D721Med (cell line): Measurements from ENCODE around the gene ACSL6.

Experiments
- DNase-seq: peaks from one replicate; pipeline ENCODE4 v3.0.0; 2011; ENCODE audit warnings: low spot score; ENCODE audit not compliant: insufficient read length
- FAIRE-seq: peaks from 2 replicates; lab custom pipeline; 2011; peaks lifted over from hg19 to GRCh38; lab: Jason Lieb, UNC
- TF ChIP-seq, protein P1 (sequence below): IDR thresholded peaks from 2 replicates; pipeline ENCODE4 v1.5.1; 2012; ENCODE audit warnings: mild to moderate bottlenecking, control low read depth; ENCODE audit not compliant: insufficient read depth; ENCODE audit errors: missing control alignments

The ACSL6 gene

DNA sequence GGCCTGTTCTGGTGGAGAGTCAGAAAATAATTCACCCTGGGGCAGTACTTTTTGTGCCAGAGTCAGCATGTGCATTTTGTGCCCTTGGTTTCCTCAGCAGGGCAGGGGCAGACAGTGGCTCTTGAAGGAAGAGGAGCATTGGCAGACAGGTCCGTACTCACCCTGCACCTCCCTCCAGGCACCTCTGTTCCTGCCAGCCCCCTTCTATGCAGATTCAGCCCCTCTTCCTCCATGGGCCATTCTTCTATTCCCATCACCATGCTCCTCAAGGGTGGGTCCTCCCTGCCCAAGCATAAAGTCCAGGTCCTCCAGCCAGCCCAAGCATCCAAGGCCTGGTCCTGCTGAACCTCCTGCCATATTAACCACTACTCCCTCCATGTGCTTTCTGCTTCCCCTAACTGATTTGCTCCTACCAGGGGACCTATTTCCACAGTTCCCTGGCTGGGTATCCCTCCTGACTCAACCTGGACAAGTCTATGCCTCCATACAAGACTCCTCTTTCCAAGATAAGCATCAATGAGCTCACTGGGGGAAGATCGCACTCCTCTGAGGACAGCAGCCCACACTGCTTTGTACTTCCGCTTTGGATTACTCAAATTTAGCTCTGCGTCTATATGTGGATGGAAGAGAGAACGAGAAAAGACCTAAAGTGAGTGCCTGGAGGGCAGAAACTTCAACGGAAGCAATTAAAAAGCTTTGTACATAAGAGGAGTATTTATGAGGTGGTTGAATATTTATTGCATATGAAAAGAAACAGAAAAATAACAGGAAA lies 9.3 kb upstream of the ACSL6 start:
- DNase-seq (no peak), FAIRE-seq (no peak)
- TF ChIP-seq, protein P1, sequence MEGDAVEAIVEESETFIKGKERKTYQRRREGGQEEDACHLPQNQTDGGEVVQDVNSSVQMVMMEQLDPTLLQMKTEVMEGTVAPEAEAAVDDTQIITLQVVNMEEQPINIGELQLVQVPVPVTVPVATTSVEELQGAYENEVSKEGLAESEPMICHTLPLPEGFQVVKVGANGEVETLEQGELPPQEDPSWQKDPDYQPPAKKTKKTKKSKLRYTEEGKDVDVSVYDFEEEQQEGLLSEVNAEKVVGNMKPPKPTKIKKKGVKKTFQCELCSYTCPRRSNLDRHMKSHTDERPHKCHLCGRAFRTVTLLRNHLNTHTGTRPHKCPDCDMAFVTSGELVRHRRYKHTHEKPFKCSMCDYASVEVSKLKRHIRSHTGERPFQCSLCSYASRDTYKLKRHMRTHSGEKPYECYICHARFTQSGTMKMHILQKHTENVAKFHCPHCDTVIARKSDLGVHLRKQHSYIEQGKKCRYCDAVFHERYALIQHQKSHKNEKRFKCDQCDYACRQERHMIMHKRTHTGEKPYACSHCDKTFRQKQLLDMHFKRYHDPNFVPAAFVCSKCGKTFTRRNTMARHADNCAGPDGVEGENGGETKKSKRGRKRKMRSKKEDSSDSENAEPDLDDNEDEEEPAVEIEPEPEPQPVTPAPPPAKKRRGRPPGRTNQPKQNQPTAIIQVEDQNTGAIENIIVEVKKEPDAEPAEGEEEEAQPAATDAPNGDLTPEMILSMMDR = no peak

DNA sequence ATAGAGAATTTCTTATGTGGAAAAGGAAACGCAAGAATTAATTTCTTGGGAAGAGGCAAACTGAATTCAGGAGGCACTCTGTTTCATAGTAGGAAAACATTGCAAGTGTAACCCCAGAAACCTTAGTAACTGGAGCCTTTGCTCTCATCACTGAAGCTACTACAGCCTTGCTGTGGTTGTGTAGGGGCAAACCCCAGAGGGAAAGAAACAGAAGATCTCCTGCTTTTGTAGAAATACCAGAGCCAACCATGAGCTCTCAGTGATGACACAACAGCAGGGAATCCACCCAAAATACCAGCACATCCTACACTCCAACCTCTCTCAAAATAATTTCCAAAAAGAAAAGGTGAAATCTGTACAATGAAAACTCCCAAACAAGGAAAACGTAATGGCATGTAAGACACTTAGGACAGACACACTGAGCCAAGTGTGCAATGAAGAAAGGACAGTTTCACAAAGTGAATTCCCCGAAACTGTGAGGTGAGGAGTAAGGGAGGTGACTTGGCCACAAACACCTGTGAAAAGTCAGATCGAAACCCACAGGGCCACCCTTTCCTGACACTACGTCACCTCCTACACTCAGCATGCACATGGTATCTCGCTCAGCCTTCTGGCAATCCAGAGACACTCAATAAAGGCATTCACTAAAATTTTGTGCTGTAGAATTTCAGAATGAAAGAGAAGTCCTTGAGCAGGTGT lies 8.5 kb upstream of the ACSL6 start:
- TF ChIP-seq, protein P1 = no peak
- DNase-seq (no peak), FAIRE-seq (no peak)

DNA sequence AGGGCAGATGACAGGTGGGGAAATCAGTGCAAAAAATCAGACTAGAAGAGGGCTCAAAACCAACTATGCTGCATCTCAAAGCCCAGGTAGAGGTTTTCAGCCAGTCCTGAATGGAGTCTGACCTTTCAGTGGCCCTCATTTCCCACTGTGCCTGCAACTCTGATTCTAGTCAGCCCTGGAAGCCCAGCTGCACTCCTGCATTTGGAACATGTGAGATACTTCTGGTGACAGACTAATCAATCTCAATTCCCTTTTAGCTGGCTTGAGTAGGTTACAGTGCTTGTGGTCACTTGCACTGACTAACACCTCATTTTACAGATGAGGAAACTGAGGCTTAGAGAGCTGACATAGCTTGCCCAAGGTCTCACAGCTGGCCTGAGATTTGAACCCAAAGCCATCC lies 7.9 kb upstream of the ACSL6 start:
- FAIRE-seq (no peak), DNase-seq (no peak)
- TF ChIP-seq, protein P1 = no peak

DNA sequence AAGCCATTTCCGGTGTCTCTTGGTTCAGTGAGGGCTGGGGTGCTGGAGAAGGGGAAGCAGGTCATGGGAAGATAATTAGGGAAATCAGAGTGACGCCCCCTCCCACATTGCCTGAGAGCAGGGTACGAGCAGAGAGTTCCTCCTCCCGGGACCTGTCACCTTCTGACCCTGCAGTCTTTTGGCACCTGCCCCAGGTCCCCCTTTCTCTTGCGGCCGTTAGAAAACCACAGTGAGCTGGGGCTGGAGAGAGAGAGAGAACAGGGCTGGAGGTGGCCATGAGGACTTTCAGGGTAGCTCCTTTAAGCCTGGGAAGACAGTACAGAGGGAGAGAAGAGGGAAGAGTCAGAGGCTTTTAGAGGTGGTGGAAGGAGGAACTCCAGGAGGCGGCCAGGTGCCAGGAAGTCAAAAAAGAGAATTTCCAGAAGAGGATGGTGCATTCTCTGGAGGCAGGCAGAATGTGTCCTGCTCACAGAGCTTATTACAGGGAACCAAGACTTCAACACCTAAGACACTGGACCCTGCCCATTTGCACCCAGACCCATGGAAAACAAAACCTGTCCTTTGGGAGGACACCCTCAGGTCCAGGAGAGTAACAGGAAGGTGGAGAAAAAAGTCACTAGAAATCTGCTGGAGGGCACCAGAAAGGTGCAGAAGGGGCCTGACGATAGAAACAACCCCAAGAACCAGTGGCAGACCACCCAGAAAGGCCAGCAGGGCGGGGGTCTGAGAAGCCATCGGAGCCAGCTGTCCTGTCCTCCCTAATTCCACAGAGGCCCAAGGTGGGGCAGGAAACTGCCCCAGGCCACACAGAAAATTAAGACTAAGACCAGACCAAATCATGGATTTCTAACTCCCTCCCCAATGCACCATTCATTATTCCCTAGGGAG lies 6.5 kb upstream of the ACSL6 start:
- DNase-seq (no peak), FAIRE-seq (no peak)
- TF ChIP-seq, protein P1 = no peak

DNA sequence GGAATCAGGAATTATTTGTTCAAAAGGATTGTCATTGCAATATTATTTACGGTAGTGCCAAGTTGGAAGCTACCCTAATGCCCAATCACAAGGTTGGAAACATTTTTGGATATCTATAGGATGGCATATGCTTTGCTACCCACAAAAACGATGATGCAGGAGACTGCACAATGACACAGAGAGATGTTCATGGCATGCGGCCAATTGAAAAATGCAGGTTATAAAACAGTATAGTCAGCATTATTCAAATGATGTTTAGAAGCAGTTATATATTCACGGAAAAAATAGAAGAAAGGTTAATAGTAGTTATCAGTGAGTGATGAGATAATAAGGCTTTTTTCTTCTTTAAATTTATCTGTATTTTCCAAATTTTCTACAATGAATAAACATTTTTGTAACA lies 5.9 kb upstream of the ACSL6 start:
- TF ChIP-seq, protein P1 = no peak
- DNase-seq (no peak), FAIRE-seq (no peak)

DNA sequence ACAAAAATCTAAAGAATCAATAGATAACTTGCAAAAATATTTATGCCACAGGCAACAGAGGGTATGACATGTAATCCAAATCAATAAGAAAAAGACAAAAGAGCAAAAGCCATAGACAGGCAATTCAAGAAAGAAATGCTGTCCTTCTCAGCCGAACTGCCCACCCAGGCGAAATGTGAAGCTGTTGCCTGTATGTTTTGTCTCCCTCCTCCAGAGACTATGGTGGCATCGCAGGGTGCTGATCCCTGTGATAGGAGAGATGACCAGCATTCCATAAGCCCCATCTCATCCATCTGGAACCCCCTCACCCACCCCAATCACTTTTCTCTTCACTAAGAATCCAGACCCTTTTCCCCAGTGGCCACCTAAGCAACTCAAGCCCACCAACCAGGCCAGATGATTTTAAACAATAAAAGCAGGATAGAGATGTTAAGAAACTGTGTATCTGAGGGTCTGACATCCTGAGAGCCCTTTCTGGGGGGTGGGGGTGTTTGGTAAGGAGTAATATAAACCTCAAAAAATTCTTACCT lies 5.3 kb upstream of the ACSL6 start:
- DNase-seq = no peak
- TF ChIP-seq, protein P1 = no peak
- no peak for FAIRE-seq
